Measurements from ENCODE around the gene OR56A4.

The OR56A4 gene

GRCh38 chr11:6006846-6007245 lies at the start of gene OR56A4:
Gene OR56A4, minus strand, starts transcription at chr11:6006946. Its CDS starts 3,954 bp downstream, at chr11:6002992.
- no peak for DNase-seq (ENCODE audit: low spot score)

- no peak for DNase-seq (ENCODE audit: low spot score)
These were observed 48.8 kb upstream of the OR56A4 start for GRCh38 chr11:6055569-6055968.

- no peak for DNase-seq (ENCODE audit: low spot score)
These were observed 45.6 kb upstream of the OR56A4 start for GRCh38 chr11:6052374-6052773.

- DNase-seq (ENCODE audit: low spot score): no peak
These were observed 34.1 kb upstream of the OR56A4 start for GRCh38 chr11:6040874-6041273.

- no peak for DNase-seq (ENCODE audit: low spot score)
These were observed 24.1 kb upstream of the OR56A4 start, which contains the start of gene OR56A1 for GRCh38 chr11:6030708-6031405. Gene OR56A1, minus strand, starts transcription at chr11:6030758. Its CDS starts 3,066 bp downstream, at chr11:6027692.

- no peak for DNase-seq (ENCODE audit: low spot score)
These were observed 20.8 kb upstream of the OR56A4 start for GRCh38 chr11:6027501-6027900.

- no peak for DNase-seq (ENCODE audit: low spot score)
These were observed 18.3 kb upstream of the OR56A4 start for GRCh38 chr11:6025056-6025455.

- peak; percentile 12 for DNase-seq (ENCODE audit: low spot score)
These were observed 16.2 kb upstream of the OR56A4 start for GRCh38 chr11:6022956-6023355.

- DNase-seq (ENCODE audit: low spot score): no peak
These were observed 6.3 kb upstream of the OR56A4 start for GRCh38 chr11:6013042-6013441.

- no peak for DNase-seq (ENCODE audit: low spot score)
These were observed 5.4 kb upstream of the OR56A4 start for GRCh38 chr11:6012035-6012668.

GRCh38 chr11:6006395-6006794 lies 351 bp downstream of the OR56A4 start:
- DNase-seq (ENCODE audit: low spot score): no peak

- no peak for DNase-seq (ENCODE audit: low spot score)
These were observed 4.5 kb downstream of the OR56A4 start for GRCh38 chr11:6002202-6002699.

- DNase-seq (ENCODE audit: low spot score): no peak
These were observed 12.0 kb downstream of the OR56A4 start for GRCh38 chr11:5994791-5995190.

GRCh38 chr11:5992604-5993251 lies 14.0 kb downstream of the OR56A4 start:
- DNase-seq (ENCODE audit: low spot score): no peak

- no peak for DNase-seq (ENCODE audit: low spot score)
These were observed 14.6 kb downstream of the OR56A4 start for GRCh38 chr11:5992150-5992549.

GRCh38 chr11:5989203-5989602 lies 17.5 kb downstream of the OR56A4 start:
- no peak for DNase-seq (ENCODE audit: low spot score)

GRCh38 chr11:5986885-5987284 lies 19.9 kb downstream of the OR56A4 start, which contains the start of gene OR52L1:
Gene OR52L1, minus strand, starts transcription at chr11:5986985. Its CDS starts 55 bp downstream, at chr11:5986930.
- DNase-seq (ENCODE audit: low spot score): no peak

GRCh38 chr11:5983443-5983842 lies 23.3 kb downstream of the OR56A4 start:
- DNase-seq (ENCODE audit: low spot score): no peak

GRCh38 chr11:5973530-5973929 lies 33.2 kb downstream of the OR56A4 start:
- no peak for DNase-seq (ENCODE audit: low spot score)

- no peak for DNase-seq (ENCODE audit: low spot score)
These were observed 38.4 kb downstream of the OR56A4 start, which contains the start of gene OR56A5 for GRCh38 chr11:5968394-5968793. Gene OR56A5, minus strand, starts transcription at chr11:5968494. Its CDS starts 0 bp downstream, at chr11:5968494.

GRCh38 chr11:5967708-5968107 lies 39.0 kb downstream of the OR56A4 start:
- no peak for DNase-seq (ENCODE audit: low spot score)

- DNase-seq (ENCODE audit: low spot score): no peak
These were observed 39.8 kb downstream of the OR56A4 start for GRCh38 chr11:5966958-5967357.

Measured in activated CD4-positive, alpha-beta T cell treated with anti-CD3 and anti-CD28 coated beads, Interleukin-2, Interleukin-4, amounts not matched to agents 100 ng/mL and 50 ng/mL, durations not matched to agents 16 hours and 8 hours (primary cell).